IMR-90 (cell line): Measurements from ENCODE around the gene TGFB1. TPM values are rescaled to one million over a fixed set of nuclear protein-coding genes. Genes with fewer than 3 reads are reported as not detected.
A peak's percentile ranks its signal among the peaks of the same experiment; 100 is the strongest.

Experiments
- ATAC-seq: fragments of 200-7000 bp; cut with Tn5 transposase; 2 replicates; pipeline ENCODE4 v1.9.1; 2020; ENCODE audit warnings: low read depth, mild to moderate bottlenecking, moderate library complexity
- BruUV-seq: library from RNA; stranded (reverse); fragments of 400-500 nt; replicated peaks from 2 replicates; lab custom pipeline; 2021; lab: Mats Ljungman, UMichigan
- CTCF ChIA-PET: fragments of 300-600 bp; formaldehyde crosslinking; extraction: SDS; loops from one replicate; lab custom pipeline; 2021; ENCODE audit warnings: antibody characterized with exemption; lab: Yijun Ruan, JAX
- POLR2A ChIA-PET: fragments of 300-600 bp; sonication (Branson Sonifier 250); formaldehyde crosslinking; loops from one replicate; lab custom pipeline; 2022; ENCODE audit warnings: antibody characterized with exemption; ENCODE audit not compliant: unreplicated experiment; lab: Charles Lee
- DNase-seq: peaks from one replicate; pipeline ENCODE4 v3.0.0; 2013
- H2AFZ ChIP-seq: replicated peaks from 2 replicates; pipeline ENCODE3; 2013; ENCODE audit warnings: low read length, mild to moderate bottlenecking; ENCODE audit not compliant: poor library complexity
- H2AK5ac ChIP-seq: 2 replicates; pipeline ENCODE4 v1.6.1; 2013; ENCODE audit warnings: low read depth, low read length, inconsistent platforms
- H2AK9ac ChIP-seq: replicated peaks from 2 replicates; pipeline ENCODE3; 2013; ENCODE audit warnings: mild to moderate bottlenecking, low read depth, low read length, moderate library complexity; ENCODE audit not compliant: poor library complexity
- H2BK120ac ChIP-seq: 2 replicates; pipeline ENCODE4 v1.6.1; 2013; ENCODE audit warnings: low read depth, low read length, inconsistent platforms
- H2BK15ac ChIP-seq: 3 replicates; pipeline ENCODE4 v1.6.1; 2013; ENCODE audit warnings: low read depth, low read length, inconsistent platforms
- H2BK20ac ChIP-seq: 2 replicates; pipeline ENCODE4 v1.6.1; 2013; ENCODE audit warnings: low read depth, mild to moderate bottlenecking, inconsistent platforms, low read length, moderate library complexity
- H2BK5ac ChIP-seq: 2 replicates; pipeline ENCODE4 v1.6.1; 2013; ENCODE audit warnings: mild to moderate bottlenecking, low read depth, low read length, inconsistent platforms; ENCODE audit not compliant: poor library complexity, severe bottlenecking
- H3K14ac ChIP-seq: replicated peaks from 2 replicates; pipeline ENCODE4 v1.6.1; 2013; ENCODE audit warnings: low read depth, low read length, inconsistent platforms
- H3K18ac ChIP-seq: 2 replicates; pipeline ENCODE4 v1.6.1; 2013; ENCODE audit warnings: low read depth, low read length, control low read depth
- H3K23ac ChIP-seq: 2 replicates; pipeline ENCODE4 v1.6.1; 2013; ENCODE audit warnings: low read depth, low read length, inconsistent platforms
- H3K27ac ChIP-seq: 2 replicates; pipeline ENCODE4 v1.5.1; 2013; ENCODE audit warnings: mild to moderate bottlenecking, control low read depth, low read length; ENCODE audit not compliant: insufficient read depth
- H3K27me3 ChIP-seq: 2 replicates; pipeline ENCODE4 v1.6.1; 2013; ENCODE audit warnings: low read length; ENCODE audit not compliant: control insufficient read depth, insufficient read depth
- H3K36me3 ChIP-seq: 2 replicates; pipeline ENCODE4 v1.6.1; 2013; ENCODE audit warnings: low read length, mixed read lengths; ENCODE audit not compliant: control insufficient read depth, insufficient read depth
- H3K4ac ChIP-seq: 2 replicates; pipeline ENCODE4 v1.6.1; 2013; ENCODE audit warnings: low read depth, low read length, inconsistent platforms
- H3K4me1 ChIP-seq: 2 replicates; pipeline ENCODE4 v1.6.1; 2013; ENCODE audit warnings: low read length, mixed read lengths; ENCODE audit not compliant: control insufficient read depth, insufficient read depth
- H3K4me2 ChIP-seq: 2 replicates; pipeline ENCODE4 v1.6.1; 2013; ENCODE audit warnings: low read depth, mild to moderate bottlenecking, control low read depth, low read length, moderate library complexity
- H3K4me3 ChIP-seq: 2 replicates; pipeline ENCODE4 v1.5.1; 2013; ENCODE audit warnings: low read depth, mild to moderate bottlenecking, control low read depth, low read length, moderate library complexity; ENCODE audit not compliant: insufficient read depth
- H3K56ac ChIP-seq: 2 replicates; pipeline ENCODE4 v1.6.1; 2013; ENCODE audit warnings: low read length, inconsistent platforms; ENCODE audit not compliant: insufficient read depth; ENCODE audit errors: extremely low read depth
- H3K79me1 ChIP-seq, 2 experiments: 2 replicates each; pipeline ENCODE4 v1.6.1; 2013; ENCODE audit warnings: low read length in 2 of 2, inconsistent platforms in 1 of 2, low read depth in 1 of 2
- H3K9ac ChIP-seq: 2 replicates; pipeline ENCODE4 v1.6.1; 2013; ENCODE audit warnings: low read depth, low read length, control low read depth
- H3K9me1 ChIP-seq: 2 replicates; pipeline ENCODE4 v1.6.1; 2013; ENCODE audit warnings: low read length, inconsistent platforms; ENCODE audit not compliant: insufficient read depth
- H3K9me3 ChIP-seq: 2 replicates; pipeline ENCODE4 v1.6.1; 2013; ENCODE audit warnings: low read length; ENCODE audit not compliant: control insufficient read depth, insufficient read depth
- H4K20me1 ChIP-seq: 2 replicates; pipeline ENCODE4 v1.6.1; 2013; ENCODE audit warnings: low read length, inconsistent platforms; ENCODE audit not compliant: insufficient read depth
- H4K5ac ChIP-seq: 2 replicates; pipeline ENCODE4 v1.6.1; 2013; ENCODE audit warnings: mild to moderate bottlenecking, low read depth, low read length, control low read depth
- H4K8ac ChIP-seq, 2 experiments: 2 replicates each; pipeline ENCODE4 v1.6.1; 2013; ENCODE audit warnings: low read depth in 2 of 2, low read length in 2 of 2, control low read depth in 1 of 2, inconsistent platforms in 1 of 2
- H4K91ac ChIP-seq: 2 replicates; pipeline ENCODE4 v1.6.1; 2013; ENCODE audit warnings: low read depth, low read length, inconsistent platforms; ENCODE audit not compliant: insufficient read depth
- CEBPB ChIP-seq: IDR thresholded peaks from 2 replicates; pipeline ENCODE4 v1.6.1; 2012; ENCODE audit warnings: low read depth, low read length, improper control_type of control experiment
- CHD1 ChIP-seq: IDR thresholded peaks from 2 replicates; pipeline ENCODE4 v1.6.1; 2012; ENCODE audit warnings: low read depth, low read length, improper control_type of control experiment
- ELK1 ChIP-seq: fragments of 150-350 bp; IDR thresholded peaks from 2 replicates; pipeline ENCODE4 v1.6.1; 2016; ENCODE audit warnings: low read depth, mild to moderate bottlenecking, low read length, moderate library complexity, borderline replicate concordance
- MAZ ChIP-seq: IDR thresholded peaks from 2 replicates; pipeline ENCODE4 v1.6.1; 2012; ENCODE audit warnings: low read depth, mild to moderate bottlenecking, low read length, improper control_type of control experiment, moderate library complexity, borderline replicate concordance
- MXI1 ChIP-seq: IDR thresholded peaks from 2 replicates; pipeline ENCODE4 v1.6.1; 2012; ENCODE audit warnings: low read depth, mild to moderate bottlenecking, low read length, moderate library complexity, borderline replicate concordance
- NFE2L2 ChIP-seq: fragments of 150-350 bp; IDR thresholded peaks from 2 replicates; pipeline ENCODE4 v1.6.1; 2016; ENCODE audit warnings: low read depth, mild to moderate bottlenecking, low read length
- POLR2A ChIP-seq: IDR thresholded peaks from 2 replicates; pipeline ENCODE4 v1.6.1; 2012; ENCODE audit warnings: mild to moderate bottlenecking, low read depth, low read length
- RAD21 ChIP-seq: IDR thresholded peaks from 2 replicates; pipeline ENCODE4 v1.6.1; 2012; ENCODE audit warnings: low read length, improper control_type of control experiment
- RFX5 ChIP-seq: IDR thresholded peaks from 2 replicates; pipeline ENCODE4 v1.8.0; 2012; ENCODE audit warnings: low read depth, mild to moderate bottlenecking, low read length, moderate library complexity
- SMC3 ChIP-seq: fragments of 150-350 bp; IDR thresholded peaks from 2 replicates; pipeline ENCODE4 v1.6.1; 2016; ENCODE audit warnings: low read depth, mild to moderate bottlenecking, antibody characterized with exemption, low read length, moderate library complexity
- USF2 ChIP-seq: fragments of 150-350 bp; IDR thresholded peaks from 2 replicates; pipeline ENCODE4 v1.6.1; 2017; ENCODE audit warnings: mild to moderate bottlenecking, antibody characterized with exemption, low read length, low read depth
- WGBS, 2 experiments: methylation state at CpG; one replicate each; pipeline versions ENCODE4 v1.1.5 to v1.1.7; 2013; ENCODE audit warnings: missing lambda C conversion rate in 2 of 2; ENCODE audit not compliant: insufficient read length in 1 of 2; ENCODE audit errors: extremely low coverage in 2 of 2; 5-methylcytosine and 5-hydroxymethylcytosine counted together
- dilution Hi-C: fragments of 300-500 bp; cut with HindIII; formaldehyde crosslinking; loops from one replicate; pipeline ENCODE4 v1.14.3; 2018; ENCODE audit warnings: low sequenced_read_pairs; ENCODE audit not compliant: unreplicated experiment
- in situ Hi-C: fragments of 300-500 bp; cut with MboI; formaldehyde crosslinking; loops from 3 replicates; pipeline ENCODE4 v1.14.3; 2019; ENCODE audit warnings: low sequenced_read_pairs, inconsistent platforms, mixed read lengths
- intact Hi-C: fragments of 100-400 bp; cut with micrococcal nuclease; formaldehyde crosslinking; loops from 2 replicates; pipeline ENCODE4 v1.10.0; 2022
- polyA plus RNA-seq, 3 experiments: library from polyadenylated mRNA; depleted of rRNA; stranded (reverse); fragments of >200 nt; gene quantifications; 2 replicates each; pipeline ENCODE4 v1.2.3, GENCODE V29; 2012; ENCODE audit warnings: low replicate concordance in 1 of 3
- total RNA-seq: library from RNA; depleted of rRNA; stranded (reverse); fragments of >200 nt; gene quantifications from 2 replicates; pipeline ENCODE4 v1.2.3, GENCODE V29; 2012

The TGFB1 gene
- total and polyA plus RNA-seq, 2 of the 4 experiments (the other 2 are of a cell fraction), result 3.2 to 26.7 TPM

GRCh38 chr19:41294393-41294792 is 59.3 kb downstream of the TGFB1 start:
- Histone ChIP-seq H4K20me1 (peaks cover 54% of the 10 kb centered on the region), H3K27me3 (no peaks in the 10 kb centered on the region), H3K23ac (no peak overlapping the region), H2AK5ac (no peak overlapping the region), H3K18ac (no peak overlapping the region), H3K4ac (no peak overlapping the region), H2AK9ac (peak overlapping the region; percentile 8), H2BK120ac (no peak overlapping the region), H3K36me3 (peaks cover 81% of the 10 kb centered on the region), H4K5ac (no peak overlapping the region), H3K4me1 (peaks cover 20% of the 10 kb centered on the region), H2BK20ac (no peak overlapping the region), H4K8ac (no peak overlapping the region), H3K4me3 (no peak overlapping the region), H3K9ac (no peak overlapping the region), H3K79me1 (peaks cover 49 to 78% of the 10 kb centered on the region in 2 experiments), H4K91ac (no peak overlapping the region), H3K9me1 (peaks cover 22% of the 10 kb centered on the region), H2BK5ac (no peak overlapping the region), H3K27ac (no peak overlapping the region), H3K14ac (no peak overlapping the region), H2BK15ac (no peak overlapping the region), H3K56ac (no peak overlapping the region), H2AFZ (no peak overlapping the region), H3K9me3 (no peaks in the 10 kb centered on the region), H3K4me2 (no peak overlapping the region)
- POLR2A ChIA-PET, result no interaction called here
- intact Hi-C loops (no loop called here), in situ Hi-C loops (no loop called here), dilution Hi-C loops (no loop called here)
- BruUV-seq, result no TSS peak
- TF ChIP-seq CEBPB, result no peak
- no peak for TF ChIP-seq RFX5
- TF ChIP-seq MAZ, result no peak
- TF ChIP-seq CHD1, result no peak
- no peak for TF ChIP-seq NFE2L2
- TF ChIP-seq ELK1, result no peak
- TF ChIP-seq SMC3, result no peak
- TF ChIP-seq POLR2A, result no peak
- TF ChIP-seq MXI1, result no peak
- TF ChIP-seq RAD21, result no peak
- TF ChIP-seq USF2, result no peak
- no peak for DNase-seq
- ATAC-seq, result no peak
- 100% methylated on average over 1 of the region's 10 CpGs; no CpG with 5 or more reads in 1 of the 2 experiments for WGBS, 2 experiments
- CTCF ChIA-PET, result no interaction called here
